Fibroblast of skin of left quadriceps (primary cell): ENCODE data around the gene SMAD3.

Experiments used
- DNase-seq, 2 experiments: peaks; one replicate each; pipeline ENCODE4 v3.0.0-alpha.2; 2013; ENCODE audit warnings: low read depth in 2 of 2

The SMAD3 gene

GRCh38 chr15:67180514-67181191, 115.3 kb downstream of the SMAD3 start:
- DNase-seq: no peak

GRCh38 chr15:67181221-67181639, 115.8 kb downstream of the SMAD3 start:
- DNase-seq: no peak

GRCh38 chr15:67183443-67184169, 118.2 kb downstream of the SMAD3 start:
- peak; percentile 85 to 87 for DNase-seq

- no peak for DNase-seq
Observed at GRCh38 chr15:67184208-67184925, 119.0 kb downstream of the SMAD3 start.

GRCh38 chr15:67185051-67185450, 119.6 kb downstream of the SMAD3 start:
- DNase-seq: no peak

- no peak for DNase-seq
Observed at GRCh38 chr15:67185621-67186225, 120.3 kb downstream of the SMAD3 start.

- no peak for DNase-seq
Observed at GRCh38 chr15:67186226-67186649, 120.8 kb downstream of the SMAD3 start.

GRCh38 chr15:67186688-67187087, 121.3 kb downstream of the SMAD3 start:
- no peak for DNase-seq

- DNase-seq: no peak
Observed at GRCh38 chr15:67187351-67187854, 122.0 kb downstream of the SMAD3 start.

- DNase-seq: peak; percentile 95 to 96
Observed at GRCh38 chr15:67188551-67189218, 123.3 kb downstream of the SMAD3 start.

- DNase-seq: no peak
Observed at GRCh38 chr15:67189326-67190051, 124.1 kb downstream of the SMAD3 start.

GRCh38 chr15:67190326-67190725, 124.9 kb downstream of the SMAD3 start:
- DNase-seq: no peak

- DNase-seq: no peak
Observed at GRCh38 chr15:67190813-67191212, 125.4 kb downstream of the SMAD3 start.

- DNase-seq: no peak
Observed at GRCh38 chr15:67192185-67192820, 126.9 kb downstream of the SMAD3 start.

- DNase-seq: no peak
Observed at GRCh38 chr15:67193223-67193990, 128.0 kb downstream of the SMAD3 start.

GRCh38 chr15:67194171-67195114, 129.0 kb downstream of the SMAD3 start:
- DNase-seq: no peak

GRCh38 chr15:67195305-67195704, 129.9 kb downstream of the SMAD3 start:
- DNase-seq: no peak

- no peak for DNase-seq
Observed at GRCh38 chr15:67196222-67196621, 130.8 kb downstream of the SMAD3 start.
